Measurements from ENCODE around the gene PRRC2B. TPM values are rescaled to one million over a fixed set of nuclear protein-coding genes. Genes with fewer than 3 reads are reported as not detected.

The PRRC2B gene
- total RNA-seq, 1 experiment from 2014 or later: 219 TPM

GRCh38 chr9:131361202-131361833, 32.6 kb upstream of the PRRC2B start:
- Histone ChIP-seq H3K4me1 (peaks cover 7% of the 10 kb centered on the region), H3K9me3 (no peaks in the 10 kb centered on the region), H3K36me3 (ENCODE audit: control insufficient read depth, insufficient read depth, low read length) (no peaks in the 10 kb centered on the region), H3K4me3 (ENCODE audit: low read depth, low read length) (no peak overlapping the region), H3K27me3 (replicated peaks; ENCODE audit: control insufficient read depth, insufficient read depth, low read length) (no peaks in the 10 kb centered on the region)
- no peak overlapping the region for H3K4me3 Mint-ChIP-seq (ENCODE audit: unreplicated experiment)
- H3K27ac Mint-ChIP-seq (ENCODE audit: unreplicated experiment): no peak overlapping the region
- H3K9me3 Mint-ChIP-seq (ENCODE audit: unreplicated experiment): no peaks in the 10 kb centered on the region
- no peaks in the 10 kb centered on the region for H3K36me3 Mint-ChIP-seq (ENCODE audit: insufficient read depth, unreplicated experiment)
- no TSS peak for BruUV-seq (replicated peaks)
- DNase-seq: no peak
- peaks cover 9% of the 10 kb centered on the region for H3K4me1 Mint-ChIP-seq (ENCODE audit: low read depth, unreplicated experiment)
- H3K27me3 Mint-ChIP-seq (ENCODE audit: insufficient read depth, unreplicated experiment): no peaks in the 10 kb centered on the region
- intact Hi-C loops (cut with micrococcal nuclease; ENCODE audit: unreplicated experiment): no loop called here
- CTCF ChIA-PET: no interaction called here
- POLR2A ChIA-PET: interaction anchor here (0.6 kb wide), 1 partner anchor 51 kb away, joined by 5 read pairs; no protein-coding TSS in a partner anchor
- no peak for TF ChIP-seq CTCF (IDR thresholded peaks at IDR 0.05; ENCODE audit: insufficient read depth in 1 of 2, low read depth in 1 of 2, low read length in 1 of 2, severe bottlenecking in 1 of 2, unreplicated experiment in 1 of 2)

GRCh38 chr9:131365546-131365945, 28.3 kb upstream of the PRRC2B start:
- CTCF ChIA-PET: interaction anchor here (0.6 to 0.7 kb wide), 2 partner anchors 10 to 91 kb away, joined by 4 read pairs; no protein-coding TSS in a partner anchor
- no peak for DNase-seq
- no peaks in the 10 kb centered on the region for H3K9me3 ChIP-seq
- no peaks in the 10 kb centered on the region for H3K36me3 Mint-ChIP-seq (ENCODE audit: insufficient read depth, unreplicated experiment)
- H3K27me3 Mint-ChIP-seq (ENCODE audit: insufficient read depth, unreplicated experiment): no peaks in the 10 kb centered on the region
- no peak overlapping the region for H3K27ac Mint-ChIP-seq (ENCODE audit: unreplicated experiment)
- peaks cover 10% of the 10 kb centered on the region; the same call in 1 of the 2 replicates for H3K4me1 ChIP-seq
- H3K4me1 Mint-ChIP-seq (ENCODE audit: low read depth, unreplicated experiment): peaks cover 9% of the 10 kb centered on the region
- TF ChIP-seq CTCF (IDR thresholded peaks at IDR 0.05; ENCODE audit: insufficient read depth in 1 of 2, low read depth in 1 of 2, low read length in 1 of 2, severe bottlenecking in 1 of 2, unreplicated experiment in 1 of 2): no peak
- no peak overlapping the region for H3K4me3 Mint-ChIP-seq (ENCODE audit: unreplicated experiment)
- no TSS peak for BruUV-seq (replicated peaks)
- no peaks in the 10 kb centered on the region for H3K36me3 ChIP-seq (ENCODE audit: control insufficient read depth, insufficient read depth, low read length)
- no peaks in the 10 kb centered on the region for H3K9me3 Mint-ChIP-seq (ENCODE audit: unreplicated experiment)
- POLR2A ChIA-PET: no interaction called here
- intact Hi-C loops (cut with micrococcal nuclease; ENCODE audit: unreplicated experiment): loop anchor here (5.0 kb wide), 2 partner anchors 52 to 137 kb away; partner anchors contain the start of gene POMT1
- no peaks in the 10 kb centered on the region for H3K27me3 ChIP-seq (replicated peaks; ENCODE audit: control insufficient read depth, insufficient read depth, low read length)
- H3K4me3 ChIP-seq (ENCODE audit: low read depth, low read length): no peak overlapping the region

- H3K27me3 Mint-ChIP-seq (ENCODE audit: insufficient read depth, unreplicated experiment): no peaks in the 10 kb centered on the region
- no TSS peak for BruUV-seq (replicated peaks)
- H3K9me3 ChIP-seq: no peaks in the 10 kb centered on the region
- H3K9me3 Mint-ChIP-seq (ENCODE audit: unreplicated experiment): no peaks in the 10 kb centered on the region
- CTCF ChIA-PET: interaction anchor here (0.6 to 0.7 kb wide), 3 partner anchors 17 to 676 kb away, joined by 3 read pairs; no protein-coding TSS in a partner anchor
- peaks cover 10% of the 10 kb centered on the region; the same call in 1 of the 2 replicates for H3K4me1 ChIP-seq
- H3K36me3 Mint-ChIP-seq (ENCODE audit: insufficient read depth, unreplicated experiment): no peaks in the 10 kb centered on the region
- intact Hi-C loops (cut with micrococcal nuclease; ENCODE audit: unreplicated experiment): loop anchor here (5.0 kb wide), 2 partner anchors 50 to 135 kb away; partner anchors contain the start of gene POMT1
- no peak overlapping the region for H3K4me3 ChIP-seq (ENCODE audit: low read depth, low read length)
- TF ChIP-seq CTCF (IDR thresholded peaks at IDR 0.05; ENCODE audit: insufficient read depth in 1 of 2, low read depth in 1 of 2, low read length in 1 of 2, severe bottlenecking in 1 of 2, unreplicated experiment in 1 of 2): peak; percentile 51 to 58
- POLR2A ChIA-PET: interaction anchor here (0.7 kb wide), 1 partner anchor 12 kb away, joined by 6 read pairs; no protein-coding TSS in a partner anchor
- H3K36me3 ChIP-seq (ENCODE audit: control insufficient read depth, insufficient read depth, low read length): no peaks in the 10 kb centered on the region
- H3K4me3 Mint-ChIP-seq (ENCODE audit: unreplicated experiment): no peak overlapping the region
- no peaks in the 10 kb centered on the region for H3K27me3 ChIP-seq (replicated peaks; ENCODE audit: control insufficient read depth, insufficient read depth, low read length)
- DNase-seq: peak; percentile 80 to 85
- peak overlapping the region; percentile 88 for H3K27ac Mint-ChIP-seq (ENCODE audit: unreplicated experiment)
- H3K4me1 Mint-ChIP-seq (ENCODE audit: low read depth, unreplicated experiment): peaks cover 10% of the 10 kb centered on the region
Observed at GRCh38 chr9:131366761-131367401, 27.0 kb upstream of the PRRC2B start.
